Measurements from ENCODE around the gene NUDT21. TPM values are rescaled to one million over a fixed set of nuclear protein-coding genes. Genes with fewer than 3 reads are reported as not detected.
A peak's percentile ranks its signal among the peaks of the same experiment; 100 is the strongest.

NUDT21 gene
- total and polyA plus RNA-seq, 10 of the 15 experiments (the other 5 are each of a cell fraction or from before 2014, with no cell fraction given), result 70.1 to 229 (median 127) TPM

- no peak for TF ChIP-seq IRF5 (IDR thresholded peaks at IDR 0.05; ENCODE audit: borderline replicate concordance)
- no peak for TF ChIP-seq ZNF687 (IDR thresholded peaks at IDR 0.05)
- TF ChIP-seq CBX5 (IDR thresholded peaks at IDR 0.05; ENCODE audit: low read depth), result 0 out of 2 replicates have a peak, but pooled peaks have one; percentile 37
- no peak for TF ChIP-seq E2F4 (IDR thresholded peaks at IDR 0.05; ENCODE audit: low read depth, low read length)
- no peak for TF ChIP-seq NFXL1 (IDR thresholded peaks at IDR 0.05; ENCODE audit: borderline replicate concordance)
- no peak for TF ChIP-seq HDAC2 (IDR thresholded peaks at IDR 0.05)
- peak; percentile 20 for TF ChIP-seq RELA (IDR thresholded peaks at IDR 0.05; ENCODE audit: borderline replicate concordance, partially characterized antibody)
- TF ChIP-seq PAX8 (IDR thresholded peaks at IDR 0.05), result no peak
- TF ChIP-seq ZNF622 (IDR thresholded peaks at IDR 0.05), result no peak
- TF ChIP-seq NFIC (IDR thresholded peaks at IDR 0.05; ENCODE audit: low read depth, low read length), result no peak
- no peak for TF ChIP-seq BACH1 (IDR thresholded peaks at IDR 0.05; ENCODE audit: borderline replicate concordance)
- TF ChIP-seq HSF1 (IDR thresholded peaks at IDR 0.05; ENCODE audit: low read depth, low read length), result no peak
- 0 out of 2 replicates have a peak, but pooled peaks have one; percentile 36 for TF ChIP-seq RFX5 (IDR thresholded peaks at IDR 0.05; ENCODE audit: low read depth, low read length)
- no peak for TF ChIP-seq NR2C2 (IDR thresholded peaks at IDR 0.05; ENCODE audit: borderline replicate concordance, control insufficient read depth, insufficient read length, low read depth)
- TF ChIP-seq CEBPZ (IDR thresholded peaks at IDR 0.05; ENCODE audit: low read depth, low read length), result peak; percentile 86
- TF ChIP-seq CHD4 (IDR thresholded peaks at IDR 0.05), result no peak
- no peak for TF ChIP-seq WRNIP1 (IDR thresholded peaks at IDR 0.05; ENCODE audit: borderline replicate concordance, low read depth, low read length)
- no peak for TF ChIP-seq HDAC6 (IDR thresholded peaks at IDR 0.05; ENCODE audit: unreplicated experiment)
- no peak for TF ChIP-seq KAT2A (conservative IDR thresholded peaks at IDR 0.05; ENCODE audit: control insufficient read depth, low read depth, low read length)
Measured at GRCh38 chr16:56450986-56451752, at the start of gene NUDT21, which contains the start of gene OGFOD1 (continued).

Data from GM12878 (cell line).